GM06990 (cell line): ENCODE data around the gene GPS2.

Experiments
- DNase-seq: peaks from one replicate; pipeline ENCODE4 v3.0.0-alpha.2; 2011; ENCODE audit not compliant: insufficient read length; ENCODE audit errors: extremely low read depth
- H3K27me3 ChIP-seq: replicated peaks from 2 replicates; pipeline ENCODE4 v1.6.0; 2011; ENCODE audit warnings: low read length; ENCODE audit not compliant: control insufficient read depth, insufficient read depth
- H3K36me3 ChIP-seq: 2 replicates; pipeline ENCODE4 v1.5.1; 2011; ENCODE audit warnings: low read length; ENCODE audit not compliant: control insufficient read depth, insufficient read depth
- H3K4me3 ChIP-seq: replicated peaks from 2 replicates; pipeline ENCODE4 v1.5.1; 2011; ENCODE audit warnings: low read depth, mild to moderate bottlenecking, control low read depth, low read length
- TF ChIP-seq, protein P1 (sequence below): IDR thresholded peaks from 2 replicates; pipeline ENCODE4 v1.5.1; 2011; ENCODE audit warnings: low read length, control low read depth, mild to moderate bottlenecking, inconsistent platforms; ENCODE audit not compliant: insufficient read depth, poor library complexity, severe bottlenecking

Gene GPS2

GRCh38 chr17:7352503-7352889 is 37.3 kb upstream of the GPS2 start:
- DNase-seq, result no peak
- H3K4me3 ChIP-seq, result peak overlapping the region; percentile 75
- TF ChIP-seq, protein P1, sequence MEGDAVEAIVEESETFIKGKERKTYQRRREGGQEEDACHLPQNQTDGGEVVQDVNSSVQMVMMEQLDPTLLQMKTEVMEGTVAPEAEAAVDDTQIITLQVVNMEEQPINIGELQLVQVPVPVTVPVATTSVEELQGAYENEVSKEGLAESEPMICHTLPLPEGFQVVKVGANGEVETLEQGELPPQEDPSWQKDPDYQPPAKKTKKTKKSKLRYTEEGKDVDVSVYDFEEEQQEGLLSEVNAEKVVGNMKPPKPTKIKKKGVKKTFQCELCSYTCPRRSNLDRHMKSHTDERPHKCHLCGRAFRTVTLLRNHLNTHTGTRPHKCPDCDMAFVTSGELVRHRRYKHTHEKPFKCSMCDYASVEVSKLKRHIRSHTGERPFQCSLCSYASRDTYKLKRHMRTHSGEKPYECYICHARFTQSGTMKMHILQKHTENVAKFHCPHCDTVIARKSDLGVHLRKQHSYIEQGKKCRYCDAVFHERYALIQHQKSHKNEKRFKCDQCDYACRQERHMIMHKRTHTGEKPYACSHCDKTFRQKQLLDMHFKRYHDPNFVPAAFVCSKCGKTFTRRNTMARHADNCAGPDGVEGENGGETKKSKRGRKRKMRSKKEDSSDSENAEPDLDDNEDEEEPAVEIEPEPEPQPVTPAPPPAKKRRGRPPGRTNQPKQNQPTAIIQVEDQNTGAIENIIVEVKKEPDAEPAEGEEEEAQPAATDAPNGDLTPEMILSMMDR, result peak; percentile 69
- no peaks in the 10 kb centered on the region for H3K27me3 ChIP-seq
- peaks cover 11% of the 10 kb centered on the region for H3K36me3 ChIP-seq

DNA sequence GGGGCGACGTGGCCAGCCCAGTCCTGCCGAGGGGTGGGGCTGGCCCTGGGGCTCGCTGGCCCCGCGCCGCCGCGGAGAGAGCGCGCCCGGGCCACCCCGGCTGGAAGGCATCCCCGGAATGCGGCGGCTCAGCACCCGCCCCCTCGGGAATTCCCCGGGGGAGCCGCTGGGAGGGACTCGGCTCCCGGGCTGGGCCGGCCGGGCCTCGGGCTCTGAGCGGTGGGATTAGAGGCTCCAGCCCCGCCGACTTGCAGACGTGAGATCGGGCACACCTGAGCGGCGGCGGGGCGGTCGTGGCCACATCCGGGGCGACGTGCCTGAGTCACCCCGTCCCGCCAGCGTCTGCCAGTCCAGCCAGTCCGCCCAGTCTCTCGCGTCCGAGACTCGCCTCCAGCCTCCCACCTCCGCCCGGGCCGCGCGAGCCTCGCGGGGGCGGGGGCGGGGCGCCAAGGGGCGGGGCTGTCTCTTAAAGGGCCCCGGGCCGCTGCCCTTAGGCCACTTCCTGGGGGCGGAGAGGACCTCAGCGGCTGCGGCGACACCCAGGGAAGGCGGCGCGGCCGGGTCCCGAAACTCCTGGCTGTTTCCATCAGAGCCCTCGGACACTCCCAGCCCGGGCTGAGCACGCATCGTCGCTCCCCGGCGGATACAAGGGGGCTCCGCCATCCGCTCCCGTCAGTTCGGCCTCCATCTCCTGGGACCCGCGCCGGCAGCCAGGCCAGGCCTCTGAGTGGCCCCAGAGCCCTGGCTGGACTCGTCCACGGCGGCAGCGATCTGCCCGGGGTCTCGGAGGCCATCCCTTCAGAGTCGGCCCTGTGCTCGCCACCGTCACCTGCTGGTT is 36.7 kb upstream of the GPS2 start, which contains the start of gene KCTD11:
Gene KCTD11, plus strand, starts transcription at position 498 of the 838 bp plus-strand sequence.
- TF ChIP-seq, protein P1, result no peak
- DNase-seq, result peak; percentile 87
- Histone ChIP-seq H3K4me3 (peak within 1 kb of the TSS; percentile 75), H3K36me3 (peaks cover 17% of the 10 kb centered on the region), H3K27me3 (no peaks in the 10 kb centered on the region)

DNA sequence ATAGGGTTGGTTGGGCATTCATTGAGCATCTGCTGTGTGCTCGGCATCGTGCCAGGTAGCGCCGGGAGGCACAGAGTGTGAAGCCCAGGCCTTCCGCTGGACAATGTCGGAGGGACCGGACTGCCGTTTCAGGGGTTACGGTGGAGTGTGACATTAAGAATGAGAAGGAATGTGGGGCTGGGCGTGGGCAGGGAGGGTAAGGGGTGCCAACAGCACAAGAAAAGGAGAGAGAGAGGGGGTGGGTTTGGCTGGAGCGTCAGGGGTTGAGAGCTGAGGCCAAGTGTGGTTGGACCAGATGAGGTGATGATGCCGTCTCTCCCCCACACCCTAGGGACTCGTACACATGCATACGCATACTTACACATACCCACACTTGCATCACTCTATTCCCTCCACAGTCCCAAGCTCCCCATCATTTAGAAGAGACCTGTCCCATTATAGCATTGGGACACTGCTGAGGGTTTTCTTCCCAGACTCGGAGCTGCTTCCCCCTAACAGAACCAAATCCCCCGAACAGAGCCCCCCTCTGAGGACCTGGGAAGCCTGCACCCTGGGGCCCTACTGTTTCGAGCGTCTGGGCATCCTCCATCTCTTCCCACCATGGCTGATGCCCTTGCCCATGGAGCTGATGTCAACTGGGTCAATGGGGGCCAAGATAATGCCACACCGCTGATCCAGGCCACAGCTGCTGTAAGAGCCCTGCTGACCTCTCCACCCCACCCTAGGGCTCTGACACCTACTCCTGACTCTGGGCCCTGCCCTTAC is 33.5 kb upstream of the GPS2 start:
- H3K4me3 ChIP-seq, result no peak overlapping the region
- H3K36me3 ChIP-seq, result peaks cover 29% of the 10 kb centered on the region
- TF ChIP-seq, protein P1, result no peak
- H3K27me3 ChIP-seq, result no peaks in the 10 kb centered on the region
- DNase-seq, result no peak

DNA sequence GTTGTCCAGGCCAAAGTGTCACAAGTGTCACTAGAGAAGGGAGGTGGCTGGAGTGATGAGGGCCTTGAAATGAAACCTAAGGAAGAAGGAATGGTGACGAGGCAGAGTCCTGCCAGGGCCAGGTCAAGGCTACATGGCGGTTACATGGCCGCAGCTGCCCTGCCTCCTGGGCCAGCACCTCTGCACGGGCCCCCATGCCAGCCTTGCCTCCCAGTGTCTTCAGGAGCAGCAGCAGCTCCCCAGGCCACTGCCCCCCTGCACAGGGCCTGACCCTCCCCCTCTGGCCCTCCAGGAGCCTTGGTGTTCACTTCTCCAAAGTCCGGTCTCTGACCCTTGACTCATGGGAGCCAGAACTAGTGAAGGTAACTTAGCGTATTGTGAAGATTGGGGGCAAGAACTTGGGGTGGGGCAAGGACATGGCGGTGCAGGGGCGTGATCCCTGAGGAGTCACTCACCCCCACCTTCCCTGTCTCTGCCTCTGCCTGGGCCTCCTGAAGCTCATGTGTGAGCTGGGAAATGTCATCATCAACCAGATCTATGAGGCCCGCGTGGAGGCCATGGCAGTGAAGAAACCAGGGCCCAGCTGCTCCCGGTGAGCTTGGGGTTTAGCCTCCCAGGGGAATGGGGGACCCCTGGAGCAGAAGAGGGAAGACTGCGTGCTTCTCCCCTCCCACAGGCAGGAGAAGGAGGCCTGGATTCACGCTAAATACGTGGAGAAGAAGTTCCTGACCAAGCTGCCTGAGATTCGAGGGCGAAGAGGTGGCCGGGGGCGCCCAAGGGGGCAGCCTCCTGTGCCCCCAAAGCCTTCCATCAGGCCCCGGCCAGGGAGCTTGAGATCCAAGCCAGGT is 32.7 kb upstream of the GPS2 start:
- Histone ChIP-seq H3K4me3 (no peak overlapping the region), H3K36me3 (peaks cover 36% of the 10 kb centered on the region), H3K27me3 (no peaks in the 10 kb centered on the region)
- TF ChIP-seq, protein P1, result no peak
- DNase-seq, result no peak

- H3K4me3 ChIP-seq, result no peak overlapping the region
- peaks cover 39% of the 10 kb centered on the region for H3K36me3 ChIP-seq
- no peaks in the 10 kb centered on the region for H3K27me3 ChIP-seq
- TF ChIP-seq, protein P1, result no peak
- no peak for DNase-seq
Observed at GRCh38 chr17:7346761-7347614, 31.8 kb upstream of the GPS2 start.
